Measurements from ENCODE around the gene JPH3.

- TF ChIP-seq CTCF (IDR thresholded peaks at IDR 0.05) (no peak), POLR2A (IDR thresholded peaks at IDR 0.05) (no peak)
Measured at GRCh38 chr16:87641721-87642120, 39.4 kb downstream of the JPH3 start.
